Measurements from ENCODE around the gene IL5.
"Not testable (repeated sequence)": the region's sequence is repeated elsewhere in the genome, so short reads cannot be mapped to it uniquely, and the experiment has no call there.

DNA sequence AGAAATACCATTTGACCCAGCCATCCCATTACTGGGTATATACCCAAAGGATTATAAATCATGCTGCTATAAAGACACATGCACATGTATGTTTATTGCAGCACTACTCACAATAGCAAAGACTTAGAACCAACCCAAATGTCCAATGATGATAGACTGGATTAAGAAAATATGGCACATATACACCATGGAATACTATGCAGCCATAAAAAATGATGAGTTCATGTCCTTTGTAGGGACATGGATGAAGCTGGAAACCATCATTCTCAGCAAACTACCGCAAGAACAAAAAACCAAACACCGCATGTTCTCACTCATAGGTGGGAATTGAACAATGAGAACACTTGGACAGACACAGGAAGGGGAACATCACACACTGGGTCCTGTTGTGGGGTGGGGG is 41.2 kb upstream of the IL5 start:
- TF ChIP-seq, protein P1, sequence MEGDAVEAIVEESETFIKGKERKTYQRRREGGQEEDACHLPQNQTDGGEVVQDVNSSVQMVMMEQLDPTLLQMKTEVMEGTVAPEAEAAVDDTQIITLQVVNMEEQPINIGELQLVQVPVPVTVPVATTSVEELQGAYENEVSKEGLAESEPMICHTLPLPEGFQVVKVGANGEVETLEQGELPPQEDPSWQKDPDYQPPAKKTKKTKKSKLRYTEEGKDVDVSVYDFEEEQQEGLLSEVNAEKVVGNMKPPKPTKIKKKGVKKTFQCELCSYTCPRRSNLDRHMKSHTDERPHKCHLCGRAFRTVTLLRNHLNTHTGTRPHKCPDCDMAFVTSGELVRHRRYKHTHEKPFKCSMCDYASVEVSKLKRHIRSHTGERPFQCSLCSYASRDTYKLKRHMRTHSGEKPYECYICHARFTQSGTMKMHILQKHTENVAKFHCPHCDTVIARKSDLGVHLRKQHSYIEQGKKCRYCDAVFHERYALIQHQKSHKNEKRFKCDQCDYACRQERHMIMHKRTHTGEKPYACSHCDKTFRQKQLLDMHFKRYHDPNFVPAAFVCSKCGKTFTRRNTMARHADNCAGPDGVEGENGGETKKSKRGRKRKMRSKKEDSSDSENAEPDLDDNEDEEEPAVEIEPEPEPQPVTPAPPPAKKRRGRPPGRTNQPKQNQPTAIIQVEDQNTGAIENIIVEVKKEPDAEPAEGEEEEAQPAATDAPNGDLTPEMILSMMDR (IDR thresholded peaks at IDR 0.05), result not testable (repeated sequence)
- TF ChIP-seq POLR2AphosphoS5 (IDR thresholded peaks at IDR 0.05), result not testable (repeated sequence)
